Activated T-helper 1 cell treated with Interleukin-2 at 50 U/mL for 16 hours (primary cell): ENCODE results near the gene TBC1D9.
"Not testable (repeated sequence)": the region's sequence is repeated elsewhere in the genome, so short reads cannot be mapped to it uniquely, and the experiment has no call there.

Source experiments
- DNase-seq: peaks from one replicate; pipeline ENCODE4 v3.0.0-alpha.2; 2020; ENCODE audit warnings: low read depth

Gene TBC1D9

GRCh38 chr4:140753329-140753728 lies 2.9 kb downstream of the TBC1D9 start:
- no peak for DNase-seq

GRCh38 chr4:140752291-140753068 lies 3.7 kb downstream of the TBC1D9 start:
- no peak for DNase-seq

GRCh38 chr4:140750470-140750869 lies 5.7 kb downstream of the TBC1D9 start:
- no peak for DNase-seq

GRCh38 chr4:140748171-140748570 lies 8.0 kb downstream of the TBC1D9 start:
- no peak for DNase-seq

GRCh38 chr4:140746546-140746945 lies 9.6 kb downstream of the TBC1D9 start:
- not testable (repeated sequence) for DNase-seq

GRCh38 chr4:140744421-140744820 lies 11.8 kb downstream of the TBC1D9 start:
- DNase-seq: no peak

GRCh38 chr4:140743194-140743931 lies 12.8 kb downstream of the TBC1D9 start:
- no peak for DNase-seq

GRCh38 chr4:140742838-140743193 lies 13.4 kb downstream of the TBC1D9 start:
- no peak for DNase-seq

- DNase-seq: no peak
Measured at GRCh38 chr4:140740906-140741670, 15.1 kb downstream of the TBC1D9 start.

- no peak for DNase-seq
Measured at GRCh38 chr4:140740422-140740821, 15.8 kb downstream of the TBC1D9 start.

GRCh38 chr4:140739971-140740370 lies 16.2 kb downstream of the TBC1D9 start:
- no peak for DNase-seq

GRCh38 chr4:140738139-140738538 lies 18.0 kb downstream of the TBC1D9 start:
- no peak for DNase-seq

- no peak for DNase-seq
Measured at GRCh38 chr4:140736669-140737343, 19.4 kb downstream of the TBC1D9 start.

- no peak for DNase-seq
Measured at GRCh38 chr4:140735779-140736391, 20.3 kb downstream of the TBC1D9 start.

GRCh38 chr4:140735317-140735716 lies 20.9 kb downstream of the TBC1D9 start:
- no peak for DNase-seq

GRCh38 chr4:140732780-140733179 lies 23.4 kb downstream of the TBC1D9 start:
- DNase-seq: no peak

- no peak for DNase-seq
Measured at GRCh38 chr4:140729344-140730049, 26.7 kb downstream of the TBC1D9 start.

GRCh38 chr4:140726776-140727500 lies 29.2 kb downstream of the TBC1D9 start:
- no peak for DNase-seq

GRCh38 chr4:140725556-140725955 lies 30.6 kb downstream of the TBC1D9 start:
- no peak for DNase-seq

- no peak for DNase-seq
Measured at GRCh38 chr4:140724760-140725159, 31.4 kb downstream of the TBC1D9 start.
